Epithelial cell of proximal tubule (primary cell): ENCODE measurements around the gene LYST. TPM values are rescaled to one million over a fixed set of nuclear protein-coding genes. Genes with fewer than 3 reads are reported as not detected.

Experiments
- DNase-seq: peaks from one replicate; pipeline ENCODE4 v3.0.0-alpha.2; 2011; ENCODE audit warnings: low read depth
- H3K4me3 ChIP-seq: 2 replicates; pipeline ENCODE4 v1.5.1; 2011; ENCODE audit warnings: low read depth, mild to moderate bottlenecking, low read length
- CTCF ChIP-seq: conservative IDR thresholded peaks from 2 replicates; pipeline ENCODE4 v1.5.1; 2012; ENCODE audit warnings: low read depth, mild to moderate bottlenecking, low read length
- total RNA-seq: library from RNA; depleted of rRNA; stranded (reverse); fragments of >200 nt; gene quantifications from 2 replicates; pipeline ENCODE4 v1.2.3, GENCODE V29; 2015

Gene LYST
- total RNA-seq, 1 donor from 2014 or later: 10.3 TPM

- DNase-seq: no peak
- no peak for TF ChIP-seq CTCF
- no peak overlapping the region for H3K4me3 ChIP-seq
These were observed 228.8 kb downstream of the LYST start for GRCh38 chr1:235637756-235638534.

GRCh38 chr1:235635938-235636662, 230.6 kb downstream of the LYST start:
- TF ChIP-seq CTCF: no peak
- H3K4me3 ChIP-seq: no peak overlapping the region
- DNase-seq: no peak

GRCh38 chr1:235632506-235633401, 234.0 kb downstream of the LYST start:
- no peak for TF ChIP-seq CTCF
- no peak overlapping the region for H3K4me3 ChIP-seq
- peak; percentile 10 for DNase-seq

- H3K4me3 ChIP-seq: no peak overlapping the region
- no peak for TF ChIP-seq CTCF
- no peak for DNase-seq
These were observed 234.9 kb downstream of the LYST start for GRCh38 chr1:235631816-235632215.

- TF ChIP-seq CTCF: no peak
- H3K4me3 ChIP-seq: no peak overlapping the region
- no peak for DNase-seq
These were observed 238.2 kb downstream of the LYST start for GRCh38 chr1:235628316-235629005.

GRCh38 chr1:235625831-235626230, 240.9 kb downstream of the LYST start:
- DNase-seq: no peak
- no peak overlapping the region for H3K4me3 ChIP-seq
- no peak for TF ChIP-seq CTCF
